Fibroblast of skin of left biceps (primary cell): ENCODE results near the gene ALDH16A1.

Experiments used
- DNase-seq, 2 experiments: peaks; one replicate each; pipeline ENCODE4 v3.0.0-alpha.2; 2013; ENCODE audit warnings: low read depth in 2 of 2

The ALDH16A1 gene

DNA sequence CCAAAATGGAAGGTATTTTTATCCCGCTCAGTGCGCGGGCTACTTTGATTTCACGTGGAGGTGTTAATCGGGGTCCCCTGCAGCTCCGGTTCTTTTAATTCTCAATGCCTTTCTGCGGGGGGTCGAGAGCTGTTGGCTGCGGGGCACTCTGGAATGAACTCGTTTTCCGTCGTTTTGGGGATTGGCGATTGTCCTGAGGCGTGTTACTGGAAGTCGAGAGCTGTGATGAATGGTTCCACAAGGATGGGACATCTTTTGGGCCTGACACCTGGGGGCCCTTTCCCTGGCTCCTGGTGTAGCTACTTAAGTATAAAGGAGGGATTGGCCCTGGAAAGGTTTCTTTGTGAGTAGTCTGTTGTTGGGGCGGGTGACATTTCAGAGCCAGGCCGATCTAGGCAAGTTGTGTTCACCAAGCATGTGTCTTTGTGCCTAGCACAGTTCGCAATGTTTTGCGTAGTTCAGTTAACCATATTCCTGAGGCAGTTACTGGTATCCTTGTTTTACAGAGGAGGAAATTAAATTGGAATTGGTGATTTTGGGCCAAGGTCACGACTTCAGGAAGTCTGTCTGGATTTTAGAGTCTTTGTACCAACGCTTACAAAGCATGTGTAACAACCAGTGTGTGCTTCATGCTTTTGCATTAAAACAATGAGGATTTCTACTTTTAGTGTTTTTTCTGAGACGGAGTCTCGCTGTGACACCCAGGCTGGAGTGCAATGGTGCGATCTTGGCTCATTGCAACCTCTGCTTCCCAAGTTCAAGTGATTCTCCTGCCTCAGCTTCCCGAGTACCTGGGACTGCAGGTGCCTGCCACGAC, 35.2 kb downstream of the ALDH16A1 start:
- no peak for DNase-seq

- no peak for DNase-seq
These were observed 36.0 kb downstream of the ALDH16A1 start for GRCh38 chr19:49488863-49489537.

GRCh38 chr19:49489601-49490167, 36.7 kb downstream of the ALDH16A1 start:
- no peak for DNase-seq

DNA sequence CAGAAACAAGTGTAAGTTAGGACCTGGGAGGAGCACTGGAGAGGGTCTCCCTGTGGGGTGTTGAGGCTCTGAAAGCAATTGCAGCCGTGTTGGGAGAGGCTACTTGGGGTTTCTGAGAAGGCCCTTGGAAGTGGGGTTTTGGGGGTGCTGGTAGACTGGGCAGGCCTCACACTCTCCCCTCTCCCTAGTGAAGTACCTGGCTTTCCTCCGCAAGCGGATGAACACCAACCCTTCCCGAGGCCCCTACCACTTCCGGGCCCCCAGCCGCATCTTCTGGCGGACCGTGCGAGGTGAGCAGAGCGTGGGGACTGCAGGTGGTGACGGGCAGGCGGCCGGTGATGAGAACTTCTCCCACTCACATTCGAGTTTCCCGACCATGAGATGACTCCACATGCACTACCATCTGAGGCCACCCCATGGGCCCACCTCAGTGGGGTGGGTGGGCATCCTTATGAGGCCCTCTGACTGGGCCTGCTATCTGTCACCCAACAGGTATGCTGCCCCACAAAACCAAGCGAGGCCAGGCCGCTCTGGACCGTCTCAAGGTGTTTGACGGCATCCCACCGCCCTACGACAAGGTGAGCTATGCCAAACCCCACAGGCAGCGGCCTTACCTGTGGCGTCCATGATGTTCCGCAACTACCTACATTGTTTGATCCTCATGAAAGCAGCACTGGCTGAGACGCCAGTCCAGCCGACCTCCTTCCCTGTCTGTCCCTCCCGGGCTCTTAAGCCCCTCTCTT, 37.4 kb downstream of the ALDH16A1 start:
- DNase-seq: no peak

DNA sequence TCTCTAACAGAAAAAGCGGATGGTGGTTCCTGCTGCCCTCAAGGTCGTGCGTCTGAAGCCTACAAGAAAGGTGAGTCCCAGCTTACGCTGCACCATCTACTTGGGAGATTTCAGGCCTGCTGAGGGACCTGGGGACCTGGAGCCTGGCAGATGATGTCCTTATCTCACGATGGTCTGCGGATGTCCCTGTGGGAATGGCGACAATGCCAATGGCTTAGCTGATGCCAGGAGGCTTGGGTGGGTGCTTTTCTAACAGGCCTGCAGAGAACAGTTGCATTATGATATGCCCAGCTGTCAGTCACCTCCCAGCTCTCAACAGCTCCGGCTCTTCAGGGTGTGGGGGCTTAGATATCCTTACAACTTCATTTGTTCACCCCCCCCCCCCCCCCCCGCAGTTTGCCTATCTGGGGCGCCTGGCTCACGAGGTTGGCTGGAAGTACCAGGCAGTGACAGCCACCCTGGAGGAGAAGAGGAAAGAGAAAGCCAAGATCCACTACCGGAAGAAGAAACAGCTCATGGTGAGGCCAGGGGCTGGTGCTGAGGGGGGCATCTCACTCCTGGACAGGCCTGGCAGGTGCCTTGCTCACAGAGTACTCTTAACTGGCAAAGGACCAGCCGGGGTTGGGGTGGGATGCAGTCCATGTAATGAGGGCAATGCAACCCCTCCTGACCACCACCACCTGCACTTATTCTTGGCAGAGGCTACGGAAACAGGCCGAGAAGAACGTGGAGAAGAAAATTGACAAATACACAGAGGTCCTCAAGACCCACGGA, 38.2 kb downstream of the ALDH16A1 start:
- no peak for DNase-seq

- no peak for DNase-seq
These were observed 39.0 kb downstream of the ALDH16A1 start for GRCh38 chr19:49491804-49492572.

- DNase-seq: no peak
These were observed 39.8 kb downstream of the ALDH16A1 start for GRCh38 chr19:49492573-49493405.

DNA sequence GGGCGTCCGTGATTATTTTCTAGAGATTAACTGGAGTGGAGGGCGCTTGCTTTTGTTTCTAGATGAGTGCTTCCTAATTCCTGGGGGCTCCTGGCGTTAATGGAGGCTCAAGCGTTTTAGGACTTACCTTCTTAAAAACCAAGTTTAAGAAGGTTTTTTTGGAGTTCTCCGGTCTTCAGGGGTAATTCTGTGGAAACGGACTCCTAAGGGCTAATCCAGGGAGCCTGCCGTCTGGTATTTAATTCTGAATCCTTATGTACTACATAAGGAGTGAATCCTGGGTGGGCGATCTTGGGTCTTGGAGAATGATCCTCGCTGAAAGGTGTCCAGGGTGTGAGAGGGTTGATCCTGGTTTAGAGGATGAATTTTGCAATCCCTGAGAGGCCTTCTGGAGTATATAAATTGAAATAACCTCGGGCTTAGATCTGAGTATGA, 43.6 kb downstream of the ALDH16A1 start:
- DNase-seq: no peak

GRCh38 chr19:49497047-49497788, 44.2 kb downstream of the ALDH16A1 start:
- no peak for DNase-seq

GRCh38 chr19:49497789-49498103, 44.7 kb downstream of the ALDH16A1 start:
- no peak for DNase-seq

DNA sequence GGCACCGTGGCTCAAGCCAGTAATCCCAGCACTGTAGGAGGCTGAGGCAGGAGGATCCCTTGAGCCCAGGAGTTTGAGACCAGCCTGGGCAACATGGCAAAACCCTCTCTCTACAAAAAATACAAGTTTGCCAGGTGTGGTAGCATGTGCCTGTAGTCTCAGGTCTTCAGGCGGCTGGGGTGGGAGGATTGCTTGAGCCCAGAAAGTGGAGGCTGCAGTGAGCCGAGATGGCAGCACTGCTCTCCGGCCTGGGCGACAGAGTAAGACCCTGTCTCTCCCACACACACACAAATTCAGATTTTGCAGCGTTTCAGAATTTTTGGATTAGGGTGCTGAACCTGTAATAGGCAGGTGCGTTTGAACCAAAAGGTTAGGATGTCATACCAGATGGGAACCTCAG, 45.5 kb downstream of the ALDH16A1 start:
- no peak for DNase-seq

GRCh38 chr19:49499030-49499670, 46.1 kb downstream of the ALDH16A1 start:
- DNase-seq: no peak

GRCh38 chr19:49502866-49503581, 50.0 kb downstream of the ALDH16A1 start:
- DNase-seq: peak; percentile 59 to 63

DNA sequence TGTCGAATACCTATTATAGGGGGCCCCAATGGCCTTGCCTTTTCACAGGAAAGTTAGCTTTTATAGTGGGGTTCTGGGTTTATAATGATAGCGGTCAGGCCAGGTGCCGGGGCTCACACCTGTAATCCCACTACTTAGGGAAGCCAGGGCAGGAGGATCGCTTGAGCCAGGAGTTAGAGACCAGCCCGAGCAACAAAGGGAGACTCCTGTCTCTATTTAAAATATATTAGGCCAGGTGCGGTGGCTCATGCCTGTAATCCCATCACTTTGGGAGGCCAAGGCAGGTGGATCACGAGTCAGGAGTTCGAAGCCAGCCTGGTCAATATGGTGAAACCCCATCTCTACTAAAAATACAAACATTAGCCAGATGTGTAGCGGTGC, 50.5 kb downstream of the ALDH16A1 start:
- DNase-seq: no peak

GRCh38 chr19:49506575-49507105, 53.6 kb downstream of the ALDH16A1 start:
- no peak for DNase-seq

- DNase-seq: no peak
These were observed 54.9 kb downstream of the ALDH16A1 start for GRCh38 chr19:49507803-49508494.
